Memory B cell (primary cell): ENCODE results near the gene PCK2.

Experiments used
- ATAC-seq: fragments of 150-1000 bp; cut with Tn5 transposase; 2 replicates; pipeline ENCODE4 v1.10.0; 2021; ENCODE audit warnings: low read depth, mild to moderate bottlenecking, moderate library complexity
- DNase-seq, 2 donors: peaks; one replicate each; pipeline ENCODE4 v3.0.0; 2022; ENCODE audit warnings: low spot score in 2 of 2
- H3K27ac Mint-ChIP-seq: one replicate; pipeline ENCODE4 v1.8.0; 2022; ENCODE audit warnings: mild to moderate bottlenecking, moderate library complexity, mixed read lengths
- H3K27me3 Mint-ChIP-seq: one replicate; pipeline ENCODE4 v1.8.0; 2022; ENCODE audit warnings: mixed read lengths
- H3K36me3 Mint-ChIP-seq: one replicate; pipeline ENCODE4 v1.8.0; 2022; ENCODE audit warnings: mild to moderate bottlenecking, mixed read lengths
- H3K4me1 Mint-ChIP-seq: one replicate; pipeline ENCODE4 v1.8.0; 2022; ENCODE audit warnings: mixed read lengths
- H3K4me3 Mint-ChIP-seq: one replicate; pipeline ENCODE4 v1.8.0; 2022; ENCODE audit warnings: mild to moderate bottlenecking, moderate library complexity, mixed read lengths
- H3K9me3 Mint-ChIP-seq: one replicate; pipeline ENCODE4 v1.8.0; 2022; ENCODE audit warnings: mixed read lengths

The PCK2 gene

GRCh38 chr14:24119691-24120090 is 25.6 kb downstream of the PCK2 start:
- Mint-ChIP-seq H3K9me3 (no peaks in the 10 kb centered on the region), H3K4me1 (peaks cover 37% of the 10 kb centered on the region), H3K27ac (no peak overlapping the region), H3K36me3 (peaks cover 25% of the 10 kb centered on the region), H3K4me3 (no peak overlapping the region), H3K27me3 (no peaks in the 10 kb centered on the region)
- ATAC-seq (no peak), DNase-seq (no peak)

GRCh38 chr14:24121210-24121609 is 27.1 kb downstream of the PCK2 start:
- H3K4me3 Mint-ChIP-seq = no peak overlapping the region
- H3K4me1 Mint-ChIP-seq = peaks cover 32% of the 10 kb centered on the region
- H3K36me3 Mint-ChIP-seq = peaks cover 25% of the 10 kb centered on the region
- DNase-seq = no peak
- ATAC-seq = no peak
- peak overlapping the region; percentile 98 for H3K27ac Mint-ChIP-seq
- H3K27me3 Mint-ChIP-seq = no peaks in the 10 kb centered on the region
- no peaks in the 10 kb centered on the region for H3K9me3 Mint-ChIP-seq

GRCh38 chr14:24122416-24122815 is 28.3 kb downstream of the PCK2 start:
- H3K27ac Mint-ChIP-seq = peak overlapping the region; percentile 98
- H3K4me3 Mint-ChIP-seq = no peak overlapping the region
- peaks cover 19% of the 10 kb centered on the region for H3K36me3 Mint-ChIP-seq
- no peaks in the 10 kb centered on the region for H3K9me3 Mint-ChIP-seq
- H3K4me1 Mint-ChIP-seq = peaks cover 28% of the 10 kb centered on the region
- no peaks in the 10 kb centered on the region for H3K27me3 Mint-ChIP-seq
- DNase-seq (no peak), ATAC-seq (peak; percentile 66)

GRCh38 chr14:24122898-24123297 is 28.8 kb downstream of the PCK2 start:
- H3K36me3 Mint-ChIP-seq = peaks cover 19% of the 10 kb centered on the region
- H3K4me3 Mint-ChIP-seq = peak overlapping the region; percentile 17
- peak overlapping the region; percentile 98 for H3K27ac Mint-ChIP-seq
- DNase-seq = no peak
- H3K9me3 Mint-ChIP-seq = no peaks in the 10 kb centered on the region
- no peaks in the 10 kb centered on the region for H3K27me3 Mint-ChIP-seq
- no peak for ATAC-seq
- H3K4me1 Mint-ChIP-seq = peaks cover 29% of the 10 kb centered on the region

- peak overlapping the region; percentile 98 for H3K27ac Mint-ChIP-seq
- peak; percentile 83 for ATAC-seq
- H3K4me1 Mint-ChIP-seq = peaks cover 27% of the 10 kb centered on the region
- peak in 1 of 2 donors; percentile 22 for DNase-seq
- H3K9me3 Mint-ChIP-seq = no peaks in the 10 kb centered on the region
- peak overlapping the region; percentile 49 for H3K4me3 Mint-ChIP-seq
- peaks cover 15% of the 10 kb centered on the region for H3K36me3 Mint-ChIP-seq
- no peaks in the 10 kb centered on the region for H3K27me3 Mint-ChIP-seq
These were observed 29.6 kb downstream of the PCK2 start for GRCh38 chr14:24123424-24124417.

GRCh38 chr14:24126939-24127338 is 32.8 kb downstream of the PCK2 start:
- Mint-ChIP-seq H3K27ac (no peak overlapping the region), H3K4me1 (peaks cover 30% of the 10 kb centered on the region), H3K27me3 (no peaks in the 10 kb centered on the region), H3K36me3 (peaks cover 9% of the 10 kb centered on the region), H3K9me3 (no peaks in the 10 kb centered on the region), H3K4me3 (no peak overlapping the region)
- ATAC-seq (no peak), DNase-seq (no peak)

- no peak for ATAC-seq
- Mint-ChIP-seq H3K4me1 (peaks cover 33% of the 10 kb centered on the region), H3K4me3 (no peak overlapping the region), H3K27me3 (no peaks in the 10 kb centered on the region), H3K27ac (no peak overlapping the region), H3K9me3 (no peaks in the 10 kb centered on the region), H3K36me3 (peaks cover 7% of the 10 kb centered on the region)
- DNase-seq = no peak
These were observed 33.6 kb downstream of the PCK2 start for GRCh38 chr14:24127673-24128072.

GRCh38 chr14:24129410-24129998 is 35.4 kb downstream of the PCK2 start:
- Mint-ChIP-seq H3K4me3 (no peak overlapping the region), H3K27ac (no peak overlapping the region), H3K9me3 (no peaks in the 10 kb centered on the region), H3K27me3 (no peaks in the 10 kb centered on the region), H3K4me1 (peaks cover 21% of the 10 kb centered on the region), H3K36me3 (peaks cover 7% of the 10 kb centered on the region)
- ATAC-seq (no peak), DNase-seq (no peak)

- Mint-ChIP-seq H3K36me3 (peaks cover 7% of the 10 kb centered on the region), H3K9me3 (no peaks in the 10 kb centered on the region), H3K27me3 (no peaks in the 10 kb centered on the region), H3K4me1 (peaks cover 23% of the 10 kb centered on the region), H3K27ac (no peak within 1 kb of the TSS), H3K4me3 (no peak within 1 kb of the TSS)
- DNase-seq (no peak), ATAC-seq (no peak)
These were observed 36.2 kb downstream of the PCK2 start, which contains the start of gene FITM1 for GRCh38 chr14:24130380-24130716. TSS of gene FITM1 (plus strand) at chr14:24130659. CDS start at chr14:24131564, 905 bp downstream.

- DNase-seq (no peak), ATAC-seq (no peak)
- H3K27me3 Mint-ChIP-seq = no peaks in the 10 kb centered on the region
- H3K27ac Mint-ChIP-seq = no peak overlapping the region
- H3K4me1 Mint-ChIP-seq = peaks cover 26% of the 10 kb centered on the region
- peaks cover 7% of the 10 kb centered on the region for H3K36me3 Mint-ChIP-seq
- no peak overlapping the region for H3K4me3 Mint-ChIP-seq
- no peaks in the 10 kb centered on the region for H3K9me3 Mint-ChIP-seq
These were observed 36.8 kb downstream of the PCK2 start for GRCh38 chr14:24130717-24131548.

GRCh38 chr14:24131549-24131966 is 37.4 kb downstream of the PCK2 start:
- H3K27me3 Mint-ChIP-seq = no peaks in the 10 kb centered on the region
- no peaks in the 10 kb centered on the region for H3K9me3 Mint-ChIP-seq
- no peak for ATAC-seq
- peaks cover 27% of the 10 kb centered on the region for H3K4me1 Mint-ChIP-seq
- no peak overlapping the region for H3K4me3 Mint-ChIP-seq
- peak overlapping the region; percentile 47 for H3K27ac Mint-ChIP-seq
- peaks cover 7% of the 10 kb centered on the region for H3K36me3 Mint-ChIP-seq
- DNase-seq = no peak

GRCh38 chr14:24132061-24132685 is 38.1 kb downstream of the PCK2 start:
- H3K36me3 Mint-ChIP-seq = peaks cover 10% of the 10 kb centered on the region
- DNase-seq (no peak), ATAC-seq (no peak)
- H3K27ac Mint-ChIP-seq = peak overlapping the region; percentile 47
- H3K4me3 Mint-ChIP-seq = no peak overlapping the region
- H3K27me3 Mint-ChIP-seq = no peaks in the 10 kb centered on the region
- peaks cover 33% of the 10 kb centered on the region for H3K4me1 Mint-ChIP-seq
- H3K9me3 Mint-ChIP-seq = no peaks in the 10 kb centered on the region

- ATAC-seq = no peak
- H3K9me3 Mint-ChIP-seq = no peaks in the 10 kb centered on the region
- H3K27me3 Mint-ChIP-seq = no peaks in the 10 kb centered on the region
- H3K27ac Mint-ChIP-seq = peak overlapping the region; percentile 29
- peaks cover 30% of the 10 kb centered on the region for H3K4me1 Mint-ChIP-seq
- H3K4me3 Mint-ChIP-seq = peak overlapping the region; percentile 6
- peaks cover 11% of the 10 kb centered on the region for H3K36me3 Mint-ChIP-seq
- DNase-seq = no peak
These were observed 38.9 kb downstream of the PCK2 start for GRCh38 chr14:24132976-24133375.
